ENCODE results near the gene RICTOR.
"Not testable (repeated sequence)": the region's sequence is repeated elsewhere in the genome, so short reads cannot be mapped to it uniquely, and the experiment has no call there.

The RICTOR gene

DNA sequence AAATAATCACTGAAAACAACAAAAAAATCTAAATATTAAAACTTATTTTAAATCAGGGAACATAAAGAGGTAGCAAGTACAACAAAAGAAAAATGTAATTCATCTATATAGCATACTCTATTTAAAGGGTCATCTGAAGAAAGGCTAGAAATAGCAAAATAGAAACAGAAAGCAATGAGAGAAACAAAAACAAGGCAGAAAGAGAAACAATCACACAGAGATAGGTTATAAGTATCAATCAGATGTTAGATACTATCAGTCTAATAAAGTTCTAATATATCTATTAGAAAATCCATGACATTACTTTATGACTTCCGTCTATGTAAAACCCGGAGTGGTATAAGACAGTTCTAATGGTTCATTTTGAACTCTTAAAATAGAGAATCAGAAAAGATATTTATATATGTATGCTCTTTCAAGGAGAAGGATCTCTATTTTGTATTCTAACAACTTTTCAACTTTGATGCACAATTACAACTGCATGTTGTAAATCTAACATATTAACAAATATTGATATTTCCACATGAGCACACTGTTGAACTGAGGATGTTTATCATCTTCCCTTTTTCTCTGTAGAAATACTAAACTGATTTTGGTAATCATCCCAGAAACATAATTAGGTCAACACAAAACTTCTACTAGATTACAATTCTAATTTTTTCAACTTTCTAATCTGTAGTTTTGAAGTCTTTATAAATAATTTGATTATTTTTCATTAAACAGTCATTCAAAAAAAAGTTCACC lies 15.8 kb downstream of the RICTOR start:
- DNase-seq (ENCODE audit: low spot score) = no peak

DNA sequence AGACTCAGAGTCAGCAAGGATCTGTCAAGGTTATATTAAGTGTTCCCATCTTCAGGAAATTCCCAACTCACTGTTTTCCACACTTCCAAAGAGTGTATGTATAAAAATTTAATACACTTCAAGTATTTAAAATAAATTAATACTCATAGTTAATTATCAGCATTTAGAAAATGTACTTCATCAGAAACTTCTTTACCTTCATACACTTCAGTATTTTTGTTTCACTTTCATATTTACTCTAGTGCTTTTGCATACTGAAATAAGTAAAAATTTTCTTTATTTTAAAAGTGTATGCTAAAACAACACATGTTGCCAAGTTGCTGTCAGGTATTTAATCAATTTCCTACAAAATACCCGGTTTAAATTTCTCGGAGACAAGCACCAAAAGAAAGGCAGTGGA lies 16.5 kb downstream of the RICTOR start:
- DNase-seq (ENCODE audit: low spot score) = no peak

DNA sequence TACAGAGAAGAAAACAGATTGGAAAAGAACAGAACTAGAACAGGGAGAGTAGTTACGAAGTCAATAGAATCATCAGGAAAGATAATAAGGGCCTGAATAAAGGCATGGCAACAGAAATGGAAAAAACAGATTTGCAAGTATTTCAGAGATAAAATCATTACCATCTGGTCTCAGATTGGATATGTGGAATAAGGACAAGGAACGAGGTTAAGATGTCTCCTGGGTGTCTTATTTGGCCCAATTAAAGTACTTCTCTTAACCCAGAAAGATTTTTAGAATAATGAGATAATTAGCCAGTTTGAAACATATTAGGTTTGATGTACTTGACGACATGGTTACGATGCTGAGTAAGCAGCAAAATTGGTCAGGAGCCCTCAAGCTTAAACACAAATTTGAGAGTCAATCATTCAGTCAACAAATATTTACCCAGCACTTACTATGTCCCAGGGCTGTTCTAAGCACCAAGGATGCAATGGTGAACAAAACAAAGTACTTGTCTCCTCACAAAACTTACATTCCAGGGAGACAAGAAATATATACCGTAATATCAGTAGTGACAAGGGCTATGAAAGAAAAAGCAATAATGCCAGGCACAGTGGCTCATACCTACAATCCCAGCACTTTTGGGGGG lies 18.3 kb downstream of the RICTOR start:
- DNase-seq (ENCODE audit: low spot score) = no peak

DNA sequence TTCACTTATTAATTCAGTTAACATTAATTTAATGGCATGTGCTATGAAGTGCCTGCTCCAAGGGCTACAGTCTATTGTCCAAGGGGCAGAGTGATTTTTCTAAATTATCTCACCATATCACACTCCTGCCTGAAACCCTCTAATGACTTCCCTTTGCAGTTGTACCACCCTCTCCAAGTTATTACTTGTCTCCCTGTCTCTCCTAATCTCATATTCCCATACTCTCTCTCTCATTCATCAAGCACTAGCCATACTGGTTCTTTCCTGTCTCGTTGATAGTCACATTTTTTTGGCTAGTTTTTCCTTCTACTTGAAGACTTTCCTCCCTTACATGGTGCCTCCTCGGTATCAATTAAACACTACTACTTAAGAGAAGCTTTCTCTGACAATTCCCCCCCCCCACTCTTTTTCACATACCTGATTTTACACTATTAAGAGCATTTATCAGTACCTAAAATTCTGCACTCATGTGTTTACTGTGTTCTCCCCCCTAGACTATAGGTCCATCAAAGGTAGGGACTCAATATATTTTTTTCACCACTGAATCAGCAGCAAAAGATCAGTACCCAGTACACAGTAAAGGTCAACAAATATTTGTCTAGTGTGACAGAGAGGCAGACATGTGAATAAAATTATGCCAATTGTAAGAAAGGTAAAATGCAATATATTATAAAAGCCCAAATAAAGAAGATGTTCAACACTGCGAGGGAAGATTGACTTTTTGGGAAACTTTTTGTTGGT lies 19.0 kb downstream of the RICTOR start:
- no peak for DNase-seq (ENCODE audit: low spot score)

DNA sequence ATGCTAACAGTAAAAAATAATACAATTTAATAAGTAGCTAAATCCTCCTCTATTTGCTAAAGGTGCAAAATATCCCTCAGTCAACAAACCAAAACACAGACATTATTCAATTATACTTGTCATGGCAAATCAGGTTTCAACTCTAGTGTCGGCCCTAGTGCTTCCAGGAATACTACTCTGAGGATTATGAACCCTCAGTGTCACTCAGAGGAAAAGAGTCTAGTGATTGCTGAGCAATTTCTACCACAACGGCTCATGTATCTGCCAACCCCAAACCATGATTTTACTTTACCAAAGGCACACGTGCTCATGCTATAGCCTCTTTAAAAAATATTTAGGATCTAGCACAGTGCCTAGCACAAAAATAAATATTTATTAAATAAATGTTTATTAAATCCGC lies 21.0 kb downstream of the RICTOR start:
- no peak for DNase-seq (ENCODE audit: low spot score)

DNA sequence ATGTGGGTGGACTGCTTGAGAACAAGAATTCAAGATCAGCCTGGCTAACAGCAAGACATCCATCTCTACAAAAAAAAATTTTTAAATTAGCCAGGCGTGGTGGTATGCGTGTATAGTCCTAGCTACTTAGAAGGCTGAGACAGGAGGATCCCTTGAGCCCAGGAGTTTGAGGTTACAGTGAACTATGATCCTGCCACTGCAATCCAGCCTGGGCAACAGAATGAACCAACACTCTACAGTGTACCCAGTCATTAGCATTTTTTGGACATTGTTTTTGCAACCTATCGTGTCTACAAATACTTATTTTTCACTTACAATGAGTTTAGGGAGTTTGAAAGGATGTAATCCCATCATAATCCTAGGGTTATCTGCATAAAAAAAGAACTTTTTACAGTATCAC lies 22.1 kb downstream of the RICTOR start:
- no peak for DNase-seq (ENCODE audit: low spot score)

DNA sequence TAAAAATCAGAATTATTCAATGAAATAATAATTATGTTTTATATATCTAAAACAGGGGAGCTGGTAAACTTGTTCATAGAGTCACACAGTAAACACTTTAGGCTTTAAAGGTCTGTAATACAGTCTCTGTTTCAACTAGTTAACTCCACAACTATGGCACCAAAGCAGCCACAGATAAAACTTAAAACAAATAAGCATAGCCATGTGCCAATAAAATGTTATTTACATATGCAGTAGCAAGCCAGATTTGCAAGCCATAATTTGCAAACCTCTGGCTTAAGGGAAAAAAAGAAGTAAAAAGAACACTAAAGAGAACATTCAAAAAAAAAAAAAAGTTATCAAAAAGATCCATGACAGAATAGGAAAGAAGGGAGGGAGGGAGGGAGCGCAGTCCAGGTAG lies 24.9 kb downstream of the RICTOR start:
- no peak for DNase-seq (ENCODE audit: low spot score)

DNA sequence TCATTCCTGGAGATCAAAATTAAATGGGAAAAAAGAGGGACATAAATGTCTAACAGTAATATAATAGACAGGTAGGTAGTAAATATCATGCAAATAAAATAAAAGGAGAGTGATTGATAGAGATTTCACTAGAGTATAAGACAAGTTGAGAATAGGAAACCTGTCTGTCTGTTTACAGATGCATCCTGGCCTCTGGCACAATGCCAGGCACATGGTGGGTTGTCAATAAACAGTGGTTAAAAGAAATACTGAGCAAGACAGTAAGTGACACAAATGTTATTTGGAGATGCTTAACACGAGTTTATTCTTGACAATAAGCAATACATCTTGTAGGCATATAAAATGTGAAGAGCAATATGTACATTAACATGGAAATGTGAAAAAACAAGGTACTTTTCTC lies 33.3 kb downstream of the RICTOR start:
- no peak for DNase-seq (ENCODE audit: low spot score)

DNA sequence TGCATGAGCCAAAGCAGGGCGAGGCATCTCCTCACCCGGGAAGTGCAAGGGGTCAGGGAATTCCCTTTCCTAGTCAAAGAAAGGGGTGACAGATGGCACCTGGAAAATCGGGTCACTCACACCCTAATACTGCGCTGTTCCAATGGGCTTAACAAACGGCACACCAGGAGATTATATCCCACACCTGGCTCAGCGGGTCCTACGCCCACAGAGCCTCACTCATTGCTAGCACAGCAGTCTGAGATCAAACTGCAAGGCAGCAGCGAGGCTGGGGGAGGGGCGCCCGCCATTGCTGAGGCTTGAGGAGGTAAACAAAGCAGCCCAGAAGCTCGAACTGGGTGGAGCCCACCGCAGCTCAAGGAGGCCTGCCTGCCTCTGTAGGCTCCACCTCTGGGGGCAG lies 39.7 kb downstream of the RICTOR start:
- DNase-seq (ENCODE audit: low spot score) = not testable (repeated sequence)

DNA sequence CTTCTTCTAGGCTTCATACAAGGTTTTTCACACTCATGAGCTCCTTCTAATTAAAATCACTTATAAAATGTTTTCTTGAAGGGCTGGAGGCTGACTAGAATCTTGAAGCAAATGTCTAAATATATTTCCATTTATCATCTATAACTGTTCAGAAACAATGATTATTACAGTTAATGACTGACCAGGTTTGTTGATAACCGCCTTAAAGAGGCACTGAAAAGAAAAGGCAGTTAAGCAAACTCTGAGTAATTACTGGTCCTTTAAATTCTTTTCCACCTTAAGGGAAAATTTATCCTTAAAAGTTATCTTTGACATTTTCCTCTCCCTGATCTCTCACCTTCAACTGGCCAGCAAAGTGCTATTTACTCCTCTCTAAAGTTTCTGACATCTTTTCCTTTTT lies 43.2 kb downstream of the RICTOR start:
- no peak for DNase-seq (ENCODE audit: low spot score)

DNA sequence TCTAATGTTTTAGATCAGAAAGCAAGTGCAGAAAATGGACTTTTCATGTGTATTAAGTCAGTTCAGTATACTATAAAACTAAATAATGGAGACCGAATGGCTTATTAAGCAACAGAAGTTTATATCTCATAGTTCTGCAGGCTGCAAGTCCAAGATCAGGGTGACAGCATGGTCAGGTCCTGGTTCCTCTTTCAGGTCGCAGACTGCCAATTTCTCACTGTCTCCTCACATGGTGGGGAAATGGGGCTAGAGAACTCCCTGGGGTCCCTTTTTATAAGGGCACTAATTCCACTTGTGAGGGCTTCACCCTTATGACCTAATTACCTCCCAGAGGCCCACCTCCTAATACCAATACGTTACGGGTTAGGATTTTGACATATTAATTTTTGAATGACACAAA lies 48.7 kb downstream of the RICTOR start:
- DNase-seq (ENCODE audit: low spot score) = no peak

DNA sequence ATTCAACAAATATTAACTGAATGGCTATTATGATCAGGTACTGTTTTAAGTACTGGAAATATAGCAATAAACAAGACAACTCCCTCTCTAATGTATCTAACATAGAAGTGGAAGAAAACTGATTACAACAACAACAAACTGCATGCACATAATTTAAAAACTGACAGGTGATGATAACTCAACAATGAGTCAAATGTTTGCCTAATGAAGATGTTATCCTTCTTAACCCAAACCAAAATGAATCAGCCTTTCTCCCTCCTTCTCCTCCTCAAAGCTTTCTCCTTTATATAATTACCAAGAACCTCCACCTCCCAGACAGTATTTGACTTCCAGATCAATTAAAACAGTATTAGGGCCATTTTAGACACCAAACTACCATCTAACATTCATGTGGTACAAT lies 49.3 kb downstream of the RICTOR start:
- no peak for DNase-seq (ENCODE audit: low spot score)

DNA sequence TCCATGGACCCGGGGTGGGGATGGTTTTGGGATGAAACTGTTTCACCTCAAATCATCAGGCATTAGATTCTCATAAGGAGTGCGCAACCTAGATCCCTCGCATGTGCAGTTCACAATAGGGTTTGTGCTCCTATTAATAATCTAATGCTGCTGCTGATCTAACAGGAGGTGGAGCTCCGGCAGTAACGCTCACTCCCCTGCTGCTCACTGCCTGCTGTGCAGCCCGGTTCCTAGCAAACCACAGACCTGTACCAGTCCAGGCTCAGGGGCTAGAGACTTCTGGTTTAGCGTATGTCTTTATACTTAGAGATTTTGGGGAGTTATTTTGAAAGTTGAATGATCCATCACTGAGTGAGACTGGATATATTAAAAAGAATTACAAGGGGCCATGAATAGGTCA lies 50.2 kb downstream of the RICTOR start:
- no peak for DNase-seq (ENCODE audit: low spot score)

DNA sequence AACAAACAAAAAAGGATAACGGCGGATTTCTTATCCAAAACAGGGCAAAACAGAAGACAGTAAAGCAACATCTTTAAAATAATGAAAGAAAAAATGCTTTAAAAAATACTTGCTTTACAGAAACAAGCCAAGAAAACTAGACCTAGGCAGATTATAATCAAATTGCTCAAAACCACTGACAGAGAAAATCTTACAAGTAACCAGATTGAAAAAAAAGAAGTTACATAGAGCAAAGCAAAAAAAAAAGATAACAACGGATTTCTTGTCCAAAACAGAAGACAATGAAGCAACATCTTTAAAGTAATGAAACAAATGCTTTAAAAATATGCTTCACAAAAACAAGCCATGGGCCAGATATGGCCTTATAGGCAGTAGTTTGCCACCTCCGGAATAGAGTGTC lies 51.1 kb downstream of the RICTOR start:
- DNase-seq (ENCODE audit: low spot score) = no peak

DNA sequence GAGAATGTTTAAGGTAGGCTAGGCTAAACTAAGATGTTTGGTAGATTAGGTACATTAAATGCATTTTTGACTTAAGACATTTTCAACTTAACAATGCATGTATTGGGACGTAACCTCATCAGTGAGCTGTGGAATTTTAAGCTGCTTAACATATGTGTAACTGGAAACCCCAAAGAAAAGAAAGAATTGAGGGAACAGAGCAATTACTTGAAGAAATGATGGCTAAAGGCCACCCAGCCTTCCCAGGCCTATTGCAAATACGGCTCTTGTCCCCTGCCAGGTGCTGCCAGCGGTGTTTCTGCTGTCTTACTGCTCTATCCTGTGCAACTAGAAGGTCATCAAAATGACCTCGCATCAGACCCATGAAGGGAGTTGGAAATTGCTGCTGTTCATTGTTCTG lies 52.0 kb downstream of the RICTOR start:
- DNase-seq (ENCODE audit: low spot score) = no peak

DNA sequence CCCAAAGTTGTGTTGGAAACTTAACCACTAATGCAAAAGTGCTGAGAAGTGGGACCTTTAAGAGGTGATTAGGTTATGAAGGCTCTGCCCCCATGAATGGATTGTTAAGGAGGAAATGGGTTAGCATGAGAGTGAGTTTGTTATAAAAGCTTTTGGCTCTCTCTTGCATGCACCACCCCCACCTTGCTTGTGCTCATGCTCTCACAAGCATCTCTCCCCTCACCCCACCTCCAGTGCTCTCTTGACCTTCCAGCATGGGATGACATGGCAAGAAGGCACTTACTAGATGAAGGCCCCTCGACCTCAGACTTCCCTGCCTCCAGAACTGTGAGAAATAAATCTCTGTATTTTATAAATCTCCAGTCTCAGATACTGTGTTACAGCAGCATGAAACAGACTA lies 52.8 kb downstream of the RICTOR start:
- no peak for DNase-seq (ENCODE audit: low spot score)

DNA sequence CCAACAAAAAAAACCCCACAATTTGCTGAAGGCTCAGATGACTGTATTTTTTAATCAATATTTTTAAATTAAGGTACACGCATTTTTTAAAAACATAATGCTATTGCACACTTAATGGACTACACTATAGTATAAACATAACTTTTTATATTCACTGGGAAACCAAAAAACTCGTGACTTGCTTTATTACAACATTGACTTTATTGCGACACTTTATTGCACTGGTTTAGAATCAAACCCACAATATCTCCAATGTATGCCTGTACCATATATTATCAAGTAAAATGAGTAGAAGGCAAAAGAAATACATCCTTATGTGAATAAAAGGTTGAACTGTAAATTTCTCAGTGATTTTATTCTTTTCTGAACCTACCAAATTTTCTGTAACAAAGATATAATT lies 53.7 kb downstream of the RICTOR start:
- no peak for DNase-seq (ENCODE audit: low spot score)

DNA sequence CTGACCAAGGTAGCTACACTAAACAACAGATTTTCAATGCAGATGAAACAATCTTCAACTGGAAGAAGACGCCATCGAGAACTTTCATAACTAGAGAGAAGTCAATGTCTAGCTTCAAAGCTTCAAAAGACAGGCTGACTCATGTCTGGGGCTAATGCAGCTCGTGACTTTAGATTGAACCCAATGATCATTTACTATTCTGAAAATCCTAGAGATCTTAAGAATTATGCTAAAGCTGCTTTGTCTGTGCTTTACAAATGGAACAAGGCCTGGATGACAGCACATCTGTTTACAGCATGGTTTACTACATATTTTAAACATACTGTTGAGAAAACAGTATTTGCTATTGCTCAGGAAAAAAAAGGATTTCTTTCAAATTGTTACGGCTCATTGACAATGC lies 54.9 kb downstream of the RICTOR start:
- DNase-seq (ENCODE audit: low spot score) = no peak

DNA sequence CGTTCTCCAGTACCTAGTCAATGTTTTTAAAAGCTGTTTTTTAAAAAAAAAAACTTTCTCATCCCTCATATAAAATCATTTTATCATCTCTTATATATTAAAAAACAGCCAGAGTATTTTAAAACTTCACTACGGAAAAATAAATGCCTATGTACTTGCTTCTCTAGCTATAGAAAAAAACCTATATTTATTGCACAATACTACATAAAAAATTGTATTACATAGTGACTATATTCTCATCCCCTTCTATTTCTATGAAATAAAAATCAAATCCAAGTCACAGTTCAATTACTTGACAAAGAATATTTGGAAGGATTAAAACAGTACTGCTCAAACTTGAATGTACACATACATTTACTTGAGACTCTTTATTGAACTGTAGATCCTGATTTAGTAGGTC lies 56.7 kb downstream of the RICTOR start:
- DNase-seq (ENCODE audit: low spot score) = no peak

DNA sequence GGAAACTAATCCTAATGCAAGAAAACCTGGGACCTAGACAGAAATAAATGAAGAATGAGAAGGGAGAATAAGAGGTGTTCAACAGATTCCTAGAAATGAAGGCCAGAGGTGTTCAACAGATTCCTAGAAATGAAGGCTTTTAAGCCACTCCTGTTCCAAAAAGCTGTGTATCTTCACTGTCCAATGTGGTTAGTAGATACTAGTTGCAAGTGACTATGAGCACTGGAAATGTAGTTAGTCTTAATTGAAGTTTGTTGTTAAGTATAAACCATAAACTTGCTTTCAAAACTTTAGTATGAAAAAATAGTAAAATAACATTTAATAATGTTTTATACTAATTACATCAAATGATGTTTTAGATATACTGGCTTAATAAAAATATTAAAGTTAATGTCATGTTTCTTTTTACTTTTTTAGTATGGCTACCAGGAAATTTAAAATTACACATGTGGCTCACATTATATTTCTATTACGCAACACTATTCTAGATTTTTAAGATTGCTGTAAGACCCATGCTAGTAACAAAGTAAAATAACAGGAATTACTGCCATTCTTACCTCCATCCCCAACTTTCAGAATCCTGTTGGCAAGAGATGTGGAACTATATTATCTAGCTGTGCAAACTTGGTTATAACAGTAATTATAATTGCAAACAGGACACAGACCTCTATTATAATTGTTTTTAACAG lies 57.5 kb downstream of the RICTOR start:
- DNase-seq (ENCODE audit: low spot score) = no peak

DNA sequence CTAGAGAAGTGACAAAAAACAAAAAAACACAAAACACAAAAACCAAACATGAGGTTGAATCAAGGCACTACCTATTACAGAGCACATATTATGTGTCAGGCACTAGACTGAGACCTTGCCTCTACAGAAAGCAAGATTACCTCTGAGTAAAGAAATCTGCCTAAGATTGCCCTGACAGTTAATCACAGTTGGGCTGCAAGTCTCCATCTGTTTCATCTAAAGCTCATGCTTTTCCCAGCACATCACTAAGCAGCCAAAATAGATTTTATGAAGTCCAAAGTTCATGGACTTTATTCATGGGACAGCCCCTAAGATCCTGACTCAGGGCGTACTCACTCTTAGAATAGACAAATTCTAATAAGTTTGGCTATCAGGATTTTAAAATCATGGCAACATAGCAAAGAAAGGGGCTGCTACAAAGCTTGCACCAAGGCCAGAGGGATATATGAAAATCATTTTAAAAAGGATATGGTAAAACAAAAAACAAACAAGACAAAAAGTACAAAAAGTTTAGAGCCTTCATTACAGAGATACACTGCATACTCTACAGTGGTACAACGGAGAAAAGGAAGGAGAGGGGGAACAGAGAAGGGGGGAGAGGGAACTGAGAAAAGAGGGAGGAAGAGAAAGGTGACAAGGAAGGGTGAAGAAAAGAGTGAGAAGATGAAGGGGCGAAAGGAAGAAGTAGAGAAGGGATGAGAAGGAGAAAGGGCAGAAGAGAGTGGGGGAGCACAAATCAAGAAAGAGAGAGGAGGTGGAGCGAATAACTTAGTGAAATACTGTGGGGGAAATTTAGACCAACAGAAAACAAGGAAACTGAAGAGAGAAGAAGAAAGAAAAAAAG lies 58.2 kb downstream of the RICTOR start:
- no peak for DNase-seq (ENCODE audit: low spot score)

DNA sequence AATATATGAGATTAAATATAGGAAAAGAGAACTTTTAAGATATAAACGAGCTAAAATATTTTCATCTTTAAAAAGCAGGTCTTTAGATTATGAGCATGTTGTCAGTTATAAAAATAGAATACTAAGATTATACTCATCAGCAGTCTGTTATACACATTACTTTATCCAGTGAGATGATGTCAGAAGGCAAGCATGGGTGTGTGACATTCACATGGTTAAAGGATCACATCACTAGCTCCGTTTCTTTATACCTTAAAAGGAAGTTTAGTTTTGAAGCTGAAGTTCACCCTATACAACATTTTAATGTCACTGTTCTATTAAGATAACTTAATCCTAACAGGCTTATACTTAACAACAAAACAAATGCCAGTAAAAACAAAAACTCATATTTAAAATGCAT lies 59.6 kb downstream of the RICTOR start:
- DNase-seq (ENCODE audit: low spot score) = no peak

All from HuH-7.5 (cell line).